ENCODE measurements around the gene PDE3B.

DNA sequence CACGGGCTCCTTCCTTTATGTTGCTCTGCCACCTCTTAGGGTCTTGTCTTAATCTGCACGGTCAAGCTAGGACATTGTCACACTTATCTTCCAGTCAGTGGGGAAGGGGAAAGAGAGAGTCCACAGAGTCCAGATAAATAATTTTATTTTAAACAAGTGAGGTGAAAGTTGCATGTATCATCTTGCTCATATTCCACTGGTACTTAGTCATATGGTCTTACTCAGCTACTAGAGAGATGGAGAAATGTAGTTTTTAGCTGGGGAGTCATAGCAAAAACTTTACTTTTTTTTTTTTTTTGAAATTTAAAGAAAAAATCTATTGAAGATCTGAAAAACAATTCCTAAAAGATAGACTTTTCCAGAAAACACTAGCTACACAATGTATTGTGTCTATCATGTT, 29.0 kb downstream of the PDE3B start:
- TF ChIP-seq, protein P1, sequence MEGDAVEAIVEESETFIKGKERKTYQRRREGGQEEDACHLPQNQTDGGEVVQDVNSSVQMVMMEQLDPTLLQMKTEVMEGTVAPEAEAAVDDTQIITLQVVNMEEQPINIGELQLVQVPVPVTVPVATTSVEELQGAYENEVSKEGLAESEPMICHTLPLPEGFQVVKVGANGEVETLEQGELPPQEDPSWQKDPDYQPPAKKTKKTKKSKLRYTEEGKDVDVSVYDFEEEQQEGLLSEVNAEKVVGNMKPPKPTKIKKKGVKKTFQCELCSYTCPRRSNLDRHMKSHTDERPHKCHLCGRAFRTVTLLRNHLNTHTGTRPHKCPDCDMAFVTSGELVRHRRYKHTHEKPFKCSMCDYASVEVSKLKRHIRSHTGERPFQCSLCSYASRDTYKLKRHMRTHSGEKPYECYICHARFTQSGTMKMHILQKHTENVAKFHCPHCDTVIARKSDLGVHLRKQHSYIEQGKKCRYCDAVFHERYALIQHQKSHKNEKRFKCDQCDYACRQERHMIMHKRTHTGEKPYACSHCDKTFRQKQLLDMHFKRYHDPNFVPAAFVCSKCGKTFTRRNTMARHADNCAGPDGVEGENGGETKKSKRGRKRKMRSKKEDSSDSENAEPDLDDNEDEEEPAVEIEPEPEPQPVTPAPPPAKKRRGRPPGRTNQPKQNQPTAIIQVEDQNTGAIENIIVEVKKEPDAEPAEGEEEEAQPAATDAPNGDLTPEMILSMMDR (IDR thresholded peaks at IDR 0.05): no peak
- no peak for TF ChIP-seq POLR2A (IDR thresholded peaks at IDR 0.05)

Data from adrenal gland (tissue), 5 donors.